HG02970 (cell line): ENCODE results near the gene SMCO1.
"Not testable (repeated sequence)": the region's sequence is repeated elsewhere in the genome, so short reads cannot be mapped to it uniquely, and the experiment has no call there.

Source experiments
- ATAC-seq: cut with Tn5 transposase; IDR thresholded peaks from one replicate; pipeline ENCODE4 v1.9.1; 2021; ENCODE audit warnings: mild to moderate bottlenecking, moderate library complexity, moderate number of reproducible peaks; ENCODE audit not compliant: unreplicated experiment, low FRiP score

Gene SMCO1

GRCh38 chr3:196514913-196515621 lies at the start of gene SMCO1:
TSS of gene SMCO1 (minus strand) at chr3:196515346. CDS start at chr3:196515209, 137 bp downstream.
- no peak for ATAC-seq

GRCh38 chr3:196563721-196564225 lies 48.6 kb upstream of the SMCO1 start:
- no peak for ATAC-seq

GRCh38 chr3:196559826-196560225 lies 44.7 kb upstream of the SMCO1 start:
- ATAC-seq: no peak

GRCh38 chr3:196558476-196558875 lies 43.3 kb upstream of the SMCO1 start:
- ATAC-seq: no peak

- ATAC-seq: no peak
These were observed 42.1 kb upstream of the SMCO1 start for GRCh38 chr3:196557236-196557635.

GRCh38 chr3:196555295-196555694 lies 40.1 kb upstream of the SMCO1 start:
- ATAC-seq: no peak

- ATAC-seq: no peak
These were observed 39.1 kb upstream of the SMCO1 start for GRCh38 chr3:196554205-196554604.

GRCh38 chr3:196553551-196553950 lies 38.4 kb upstream of the SMCO1 start:
- no peak for ATAC-seq

GRCh38 chr3:196552253-196552652 lies 37.1 kb upstream of the SMCO1 start:
- no peak for ATAC-seq

- not testable (repeated sequence) for ATAC-seq
These were observed 35.0 kb upstream of the SMCO1 start for GRCh38 chr3:196550172-196550571.

- ATAC-seq: not testable (repeated sequence)
These were observed 34.2 kb upstream of the SMCO1 start for GRCh38 chr3:196549312-196549711.

- no peak for ATAC-seq
These were observed 31.9 kb upstream of the SMCO1 start for GRCh38 chr3:196547067-196547466.

- no peak for ATAC-seq
These were observed 31.4 kb upstream of the SMCO1 start for GRCh38 chr3:196546537-196546936.

GRCh38 chr3:196544491-196544992 lies 29.4 kb upstream of the SMCO1 start:
- ATAC-seq: no peak

GRCh38 chr3:196541684-196542445 lies 26.7 kb upstream of the SMCO1 start:
- ATAC-seq: no peak

GRCh38 chr3:196537319-196537984 lies 22.3 kb upstream of the SMCO1 start:
- ATAC-seq: no peak

GRCh38 chr3:196533260-196533681 lies 18.1 kb upstream of the SMCO1 start:
- no peak for ATAC-seq

GRCh38 chr3:196531418-196531817 lies 16.3 kb upstream of the SMCO1 start:
- ATAC-seq: no peak

GRCh38 chr3:196528639-196529233 lies 13.6 kb upstream of the SMCO1 start:
- ATAC-seq: peak; percentile 57

- no peak for ATAC-seq
These were observed 10.0 kb upstream of the SMCO1 start for GRCh38 chr3:196525141-196525540.
